ENCODE results near the gene KCNJ5. TPM values are rescaled to one million over a fixed set of nuclear protein-coding genes. Genes with fewer than 3 reads are reported as not detected.
A peak's percentile ranks its signal among the peaks of the same experiment; 100 is the strongest.

Gene KCNJ5
- total RNA-seq, 1 experiment from 2014 or later, result 0.22 TPM

DNA sequence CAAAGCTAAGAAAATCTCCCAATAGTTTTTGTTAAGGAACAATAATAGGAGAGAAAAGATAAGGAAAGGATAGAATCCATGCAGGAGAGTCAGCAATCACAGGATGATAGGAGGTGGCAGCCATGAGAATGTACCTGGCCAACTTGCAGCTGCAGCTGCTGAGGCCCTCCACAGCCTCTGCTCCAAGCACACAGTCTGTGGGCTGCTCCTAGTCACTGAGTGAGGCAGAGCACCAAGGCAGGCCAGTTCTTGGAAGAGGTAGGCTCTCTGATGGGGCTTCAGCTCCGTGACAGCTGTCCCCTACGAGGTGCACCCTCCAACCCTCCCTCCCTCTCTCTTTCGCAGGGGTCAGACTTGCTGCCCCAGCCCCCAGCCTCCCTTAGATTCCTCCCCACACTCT is 18.6 kb upstream of the KCNJ5 start:
- Mint-ChIP-seq H3K27ac (no peak overlapping the region), H3K36me3 (no peaks in the 10 kb centered on the region; the same call in 1 of the 2 replicates), H3K4me3 (peak overlapping the region; percentile 38; the same call in 1 of the 2 replicates), H3K27me3 (ENCODE audit: low read depth) (peaks cover 54% of the 10 kb centered on the region), H3K4me1 (peaks cover 43% of the 10 kb centered on the region), H3K9me3 (no peaks in the 10 kb centered on the region)
- POLR2A ChIA-PET, result no interaction called here
- TF ChIP-seq HMGXB4 (CRISPR knock-in tag; IDR thresholded peaks at IDR 0.05) (no peak), TCF7 (CRISPR knock-in tag; IDR thresholded peaks at IDR 0.05; ENCODE audit: low read depth) (no peak), SP1 (CRISPR knock-in tag; conservative IDR thresholded peaks at IDR 0.05) (0 out of 2 replicates have a peak, but pooled peaks have one; percentile 23)
- DNase-seq (ENCODE audit: low spot score), result no peak
- ATAC-seq, result peak; percentile 11
- CTCF ChIA-PET, result interaction anchor here (1.0 to 1.8 kb wide), 8 partner anchors 8 to 84 kb away, joined by 3 to 10 read pairs (median 5); no protein-coding TSS in a partner anchor

DNA sequence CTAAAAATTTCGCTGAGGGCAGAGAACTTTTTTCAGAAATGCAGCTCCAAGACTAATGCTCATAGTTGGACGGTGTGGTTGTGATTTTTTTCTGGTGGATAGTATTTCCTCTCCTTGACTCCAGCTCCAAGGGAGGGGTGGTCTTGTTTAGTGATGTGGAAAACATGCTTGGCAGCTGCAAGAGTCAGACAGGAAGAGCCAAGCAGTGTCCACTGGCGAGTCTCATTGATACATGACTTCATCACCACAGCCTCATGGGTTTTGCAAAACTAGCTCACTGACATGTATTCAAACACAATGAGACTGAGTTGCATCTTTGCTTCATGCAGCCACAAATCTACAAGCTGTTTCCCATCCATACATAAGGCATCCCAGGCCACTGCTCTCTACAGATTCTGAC is 16.7 kb upstream of the KCNJ5 start:
- no peak overlapping the region for H3K4me3 Mint-ChIP-seq
- H3K9me3 Mint-ChIP-seq, result no peaks in the 10 kb centered on the region
- H3K27me3 Mint-ChIP-seq (ENCODE audit: low read depth), result peaks cover 59% of the 10 kb centered on the region
- H3K4me1 Mint-ChIP-seq, result peaks cover 42% of the 10 kb centered on the region
- POLR2A ChIA-PET, result no interaction called here
- CTCF ChIA-PET, result interaction anchor here (1.2 to 1.4 kb wide), 2 partner anchors 11 to 12 kb away, joined by 3 to 5 read pairs; no protein-coding TSS in a partner anchor
- no peaks in the 10 kb centered on the region; the same call in 1 of the 2 replicates for H3K36me3 Mint-ChIP-seq
- DNase-seq (ENCODE audit: low spot score) (no peak), ATAC-seq (no peak)
- H3K27ac Mint-ChIP-seq, result no peak overlapping the region
- TF ChIP-seq ARID4B (CRISPR knock-in tag; IDR thresholded peaks at IDR 0.05; ENCODE audit: borderline replicate concordance), result no peak
- TF ChIP-seq RORB (CRISPR knock-in tag; IDR thresholded peaks at IDR 0.05), result no peak
- TF ChIP-seq, protein P1, sequence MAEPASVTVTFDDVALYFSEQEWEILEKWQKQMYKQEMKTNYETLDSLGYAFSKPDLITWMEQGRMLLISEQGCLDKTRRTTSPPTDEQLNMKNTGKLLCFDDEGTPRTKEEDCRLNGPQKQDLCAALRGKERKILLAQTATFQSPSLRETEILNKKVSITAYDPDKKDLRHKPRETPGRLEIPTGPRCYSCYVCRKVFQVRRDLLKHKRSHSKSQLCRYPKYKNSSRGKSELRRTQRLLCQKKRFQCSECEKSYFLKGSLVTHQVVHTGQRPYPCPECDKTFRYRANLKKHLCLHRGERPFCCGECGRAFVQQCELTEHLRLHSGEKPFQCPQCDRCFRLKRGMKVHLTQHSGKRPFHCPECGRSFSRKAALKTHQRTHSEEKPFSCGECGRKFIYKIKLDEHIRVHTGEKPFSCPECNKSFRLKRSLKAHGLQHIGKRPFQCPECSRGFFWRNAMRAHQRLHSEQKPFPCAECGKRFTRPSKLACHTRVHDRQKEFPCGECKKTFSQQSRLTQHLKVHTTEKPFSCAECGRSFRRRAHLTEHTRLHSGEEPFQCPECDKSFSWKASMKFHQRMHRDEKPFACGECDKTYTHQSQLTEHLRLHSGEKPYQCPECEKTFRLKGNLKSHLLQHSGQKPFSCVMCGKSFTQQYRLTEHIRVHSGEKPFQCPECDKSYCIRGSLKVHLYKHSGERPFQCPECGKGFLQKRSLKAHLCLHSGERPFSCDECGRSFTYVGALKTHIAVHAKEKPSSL (CRISPR knock-in tag; conservative IDR thresholded peaks at IDR 0.05), result no peak
- TF ChIP-seq MAX (CRISPR knock-in tag; IDR thresholded peaks at IDR 0.05), result no peak
- no peak for TF ChIP-seq CBFB (CRISPR knock-in tag; IDR thresholded peaks at IDR 0.05; ENCODE audit: low read depth)
- no peak for TF ChIP-seq RELA (CRISPR knock-in tag; IDR thresholded peaks at IDR 0.05; ENCODE audit: borderline replicate concordance)
- TF ChIP-seq, protein P2, sequence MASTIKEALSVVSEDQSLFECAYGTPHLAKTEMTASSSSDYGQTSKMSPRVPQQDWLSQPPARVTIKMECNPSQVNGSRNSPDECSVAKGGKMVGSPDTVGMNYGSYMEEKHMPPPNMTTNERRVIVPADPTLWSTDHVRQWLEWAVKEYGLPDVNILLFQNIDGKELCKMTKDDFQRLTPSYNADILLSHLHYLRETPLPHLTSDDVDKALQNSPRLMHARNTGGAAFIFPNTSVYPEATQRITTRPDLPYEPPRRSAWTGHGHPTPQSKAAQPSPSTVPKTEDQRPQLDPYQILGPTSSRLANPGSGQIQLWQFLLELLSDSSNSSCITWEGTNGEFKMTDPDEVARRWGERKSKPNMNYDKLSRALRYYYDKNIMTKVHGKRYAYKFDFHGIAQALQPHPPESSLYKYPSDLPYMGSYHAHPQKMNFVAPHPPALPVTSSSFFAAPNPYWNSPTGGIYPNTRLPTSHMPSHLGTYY (CRISPR knock-in tag; IDR thresholded peaks at IDR 0.05), result no peak
- TF ChIP-seq ATF3 (CRISPR knock-in tag; conservative IDR thresholded peaks at IDR 0.05), result no peak
- TF ChIP-seq USF1 (CRISPR knock-in tag; IDR thresholded peaks at IDR 0.05), result no peak
- TF ChIP-seq, protein P3, sequence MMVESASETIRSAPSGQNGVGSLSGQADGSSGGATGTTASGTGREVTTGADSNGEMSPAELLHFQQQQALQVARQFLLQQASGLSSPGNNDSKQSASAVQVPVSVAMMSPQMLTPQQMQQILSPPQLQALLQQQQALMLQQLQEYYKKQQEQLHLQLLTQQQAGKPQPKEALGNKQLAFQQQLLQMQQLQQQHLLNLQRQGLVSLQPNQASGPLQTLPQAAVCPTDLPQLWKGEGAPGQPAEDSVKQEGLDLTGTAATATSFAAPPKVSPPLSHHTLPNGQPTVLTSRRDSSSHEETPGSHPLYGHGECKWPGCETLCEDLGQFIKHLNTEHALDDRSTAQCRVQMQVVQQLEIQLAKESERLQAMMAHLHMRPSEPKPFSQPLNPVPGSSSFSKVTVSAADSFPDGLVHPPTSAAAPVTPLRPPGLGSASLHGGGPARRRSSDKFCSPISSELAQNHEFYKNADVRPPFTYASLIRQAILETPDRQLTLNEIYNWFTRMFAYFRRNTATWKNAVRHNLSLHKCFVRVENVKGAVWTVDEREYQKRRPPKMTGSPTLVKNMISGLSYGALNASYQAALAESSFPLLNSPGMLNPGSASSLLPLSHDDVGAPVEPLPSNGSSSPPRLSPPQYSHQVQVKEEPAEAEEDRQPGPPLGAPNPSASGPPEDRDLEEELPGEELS (CRISPR knock-in tag; IDR thresholded peaks at IDR 0.05), result no peak
- TF ChIP-seq ZNF263 (CRISPR knock-in tag; IDR thresholded peaks at IDR 0.05; ENCODE audit: low read depth), result no peak
- TF ChIP-seq TCF7 (CRISPR knock-in tag; IDR thresholded peaks at IDR 0.05; ENCODE audit: low read depth), result no peak
- no peak for TF ChIP-seq FOXJ3 (CRISPR knock-in tag; IDR thresholded peaks at IDR 0.05; ENCODE audit: borderline replicate concordance)
- TF ChIP-seq JAZF1 (CRISPR knock-in tag; IDR thresholded peaks at IDR 0.05), result no peak
- no peak for TF ChIP-seq NR3C1 (CRISPR knock-in tag; conservative IDR thresholded peaks at IDR 0.05; ENCODE audit: low read depth)
- no peak for TF ChIP-seq ZNF416 (CRISPR knock-in tag; IDR thresholded peaks at IDR 0.05)
- no peak for TF ChIP-seq SOX15 (CRISPR knock-in tag; IDR thresholded peaks at IDR 0.05)

Measured in WTC11 (cell line).